Adrenal gland (tissue), 12 donors: Measurements from ENCODE around the gene STON2. TPM values are rescaled to one million over a fixed set of nuclear protein-coding genes. Genes with fewer than 3 reads are reported as not detected.
"Not testable (repeated sequence)": the region's sequence is repeated elsewhere in the genome, so short reads cannot be mapped to it uniquely, and the experiment has no call there.

ENCODE experiments used
- DNase-seq, 7 donors: peaks; one replicate each; pipeline ENCODE4 v3.0.0-alpha.2; 2019 to 2020
- H3K27ac ChIP-seq, 5 donors: fragments of 200-600 bp; sonication (generic) in 4 of 5; 1 replicate in 3 of 5; 2 replicates in 2 of 5; pipeline versions ENCODE4 v1.5.1 to v1.8.0; 2016 to 2020; ENCODE audit warnings: mild to moderate bottlenecking in 1 of 5
- H3K27me3 ChIP-seq: fragments of 200-600 bp; 2 replicates; pipeline ENCODE4 v1.8.0; 2021
- H3K36me3 ChIP-seq, 2 donors: fragments of 200-600 bp; replicated peaks in 1 of 2; 1 replicate in 1 of 2; 2 replicates in 1 of 2; pipeline versions ENCODE4 v1.5.1 to v1.8.0; 2018 to 2022
- H3K4me1 ChIP-seq, 2 donors: fragments of 200-600 bp; replicated peaks in 1 of 2; 1 replicate in 1 of 2; 2 replicates in 1 of 2; pipeline versions ENCODE4 v1.5.1 to v1.8.0; 2018 to 2021
- H3K4me3 ChIP-seq, 4 donors: fragments of 200-600 bp; sonication (generic) in 3 of 4; one replicate each; pipeline ENCODE4 v1.5.1; 2016 to 2018
- H3K9me3 ChIP-seq, 3 donors: fragments of 200-600 bp; sonication (generic) in 1 of 3; replicated peaks in 1 of 3; 1 replicate in 2 of 3; 2 replicates in 1 of 3; pipeline versions ENCODE4 v1.5.1 to v1.8.0; 2016 to 2021
- POLR2A ChIP-seq, 2 donors: fragments of 450-650 bp; IDR thresholded peaks; one replicate each; pipeline ENCODE4 v1.6.1; 2017; ENCODE audit warnings: antibody characterized with exemption in 2 of 2, mild to moderate bottlenecking in 2 of 2, moderate library complexity in 1 of 2
- WGBS, 4 donors: extraction: QIAGEN DNeasy Blood & Tissue Kit in 2 of 4; methylation state at CpG; one replicate each; pipeline versions ENCODE4 v1.1.5 to v1.1.7; 2013 to 2017; 5-methylcytosine and 5-hydroxymethylcytosine counted together
- intact Hi-C, 2 donors: fragments of 100-400 bp; cut with DNase I; formaldehyde crosslinking; loops; one replicate each; pipeline versions ENCODE4 v1.14.1 to v1.15.0; 2022 to 2023
- polyA plus RNA-seq, 3 donors: library from polyadenylated mRNA; stranded (reverse); fragments of 200-250 nt in 2 of 3; fragments of 350-450 nt in 1 of 3; fragmentation: Illumina TruSeq in 1 of 3; extraction: RNeasy Lipid Tissue Mini Kit (QIAGEN cat#74804) in 1 of 3; gene quantifications; one replicate each; pipeline ENCODE4 v1.2.3, GENCODE V29; 2013 to 2014
- total RNA-seq, 9 donors: library from RNA; depleted of rRNA in 4 of 9; stranded (reverse); fragments of >200 nt in 4 of 9; fragments of 120-200 nt in 1 of 9; fragmentation: NEBNext Ultra II Directional in 1 of 9; extraction: Animal tissue kit (Norgen Biotek cat#: 25700) in 1 of 9; gene quantifications; one replicate each; pipeline versions ENCODE4 v1.1.0 to v1.2.4, GENCODE V29; 2013 to 2023
- TF ChIP-seq, protein P1 (sequence below), 6 experiments: fragments of 450-650 bp in 4 of 6; fragments of 200-600 bp in 2 of 6; sonication (generic) in 1 of 6; IDR thresholded peaks; 1 replicate in 5 of 6; 2 replicates in 1 of 6; pipeline versions ENCODE4 v1.5.1 to v1.8.0; 2016 to 2021; ENCODE audit warnings: antibody characterized with exemption in 6 of 6, mild to moderate bottlenecking in 2 of 6, moderate library complexity in 1 of 6
- donor health status: healthy with polysubstance abuse.
- donor health status: Bipolar disorder and iron deficiency.
- donor health status: DM: yes; HTN: yes; CAD: no.
- donor health status: DM: no; HTN: no; CAD: no.
- donor health status: DM: no; HTN: no; CAD: no.
- donor health status: DM: yes; HTN: yes; CAD: no.

The STON2 gene
- total and polyA plus RNA-seq, 12 donors = 0.62 to 15.4 (median 6.7) TPM

DNA sequence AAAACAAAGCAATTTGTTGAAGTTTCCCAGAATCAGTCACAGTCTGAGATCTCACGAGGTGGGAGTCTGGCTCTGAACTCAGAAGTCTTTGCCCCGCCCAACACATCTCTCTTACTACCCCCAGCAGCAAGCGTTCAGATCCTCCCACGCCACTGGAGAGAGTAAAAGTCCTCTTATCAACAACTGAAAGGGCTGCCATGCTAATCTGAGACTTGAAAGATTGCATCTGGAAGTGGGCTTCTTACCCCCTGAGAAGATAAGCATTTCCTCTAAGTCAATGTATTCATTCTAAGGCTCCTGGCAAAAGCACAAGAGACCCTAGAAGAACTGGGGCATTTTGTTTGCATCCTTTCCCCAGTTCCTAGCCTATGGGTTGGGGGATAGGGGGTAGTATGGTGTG, 34.1 kb upstream of the STON2 start:
- intact Hi-C loops = no loop called here
- WGBS, 4 donors = 65 to 72% (median 69%) methylated on average over 4 of the region's 4 CpGs
- H3K27me3 ChIP-seq = peaks cover 12% of the 10 kb centered on the region

DNA sequence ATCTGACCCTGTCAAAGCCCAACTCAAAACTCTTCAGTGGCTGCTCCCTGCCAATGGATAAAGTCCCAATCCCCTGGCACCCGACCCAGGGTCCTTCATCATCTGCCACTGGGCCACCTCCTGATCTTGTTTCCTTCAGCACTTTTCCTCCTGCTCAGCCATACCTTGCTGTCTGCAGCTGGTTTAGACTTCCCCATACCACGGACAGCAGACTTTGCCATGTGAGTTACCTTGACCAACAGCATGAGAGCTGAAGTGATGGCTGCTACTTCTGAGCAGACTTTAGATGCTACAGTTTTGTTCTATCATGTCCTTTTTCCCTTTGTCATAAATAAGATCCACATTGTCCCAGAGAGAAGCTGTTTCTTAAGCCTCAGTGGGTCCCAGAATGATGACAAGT, 33.3 kb upstream of the STON2 start:
- no peaks in the 10 kb centered on the region for H3K9me3 ChIP-seq
- peaks cover 7 to 11% of the 10 kb centered on the region in 2 donors for H3K4me1 ChIP-seq
- no peak for TF ChIP-seq POLR2A (IDR thresholded peaks at IDR 0.05)
- TF ChIP-seq, protein P1, sequence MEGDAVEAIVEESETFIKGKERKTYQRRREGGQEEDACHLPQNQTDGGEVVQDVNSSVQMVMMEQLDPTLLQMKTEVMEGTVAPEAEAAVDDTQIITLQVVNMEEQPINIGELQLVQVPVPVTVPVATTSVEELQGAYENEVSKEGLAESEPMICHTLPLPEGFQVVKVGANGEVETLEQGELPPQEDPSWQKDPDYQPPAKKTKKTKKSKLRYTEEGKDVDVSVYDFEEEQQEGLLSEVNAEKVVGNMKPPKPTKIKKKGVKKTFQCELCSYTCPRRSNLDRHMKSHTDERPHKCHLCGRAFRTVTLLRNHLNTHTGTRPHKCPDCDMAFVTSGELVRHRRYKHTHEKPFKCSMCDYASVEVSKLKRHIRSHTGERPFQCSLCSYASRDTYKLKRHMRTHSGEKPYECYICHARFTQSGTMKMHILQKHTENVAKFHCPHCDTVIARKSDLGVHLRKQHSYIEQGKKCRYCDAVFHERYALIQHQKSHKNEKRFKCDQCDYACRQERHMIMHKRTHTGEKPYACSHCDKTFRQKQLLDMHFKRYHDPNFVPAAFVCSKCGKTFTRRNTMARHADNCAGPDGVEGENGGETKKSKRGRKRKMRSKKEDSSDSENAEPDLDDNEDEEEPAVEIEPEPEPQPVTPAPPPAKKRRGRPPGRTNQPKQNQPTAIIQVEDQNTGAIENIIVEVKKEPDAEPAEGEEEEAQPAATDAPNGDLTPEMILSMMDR (IDR thresholded peaks at IDR 0.05) = no peak
- intact Hi-C loops = no loop called here
- no peak for DNase-seq
- no peak overlapping the region for H3K4me3 ChIP-seq
- H3K36me3 ChIP-seq = no peaks in the 10 kb centered on the region
- peaks cover 12% of the 10 kb centered on the region for H3K27me3 ChIP-seq
- 71 to 83% (median 76%) methylated on average over 2 of the region's 2 CpGs for WGBS, 4 donors
- H3K27ac ChIP-seq = no peak overlapping the region

More for the DNA sequence above, 34.1 kb upstream of the STON2 start:
- H3K27ac ChIP-seq = no peak overlapping the region
- TF ChIP-seq POLR2A (IDR thresholded peaks at IDR 0.05) = no peak
- TF ChIP-seq, protein P1 (IDR thresholded peaks at IDR 0.05) = no peak
- no peaks in the 10 kb centered on the region for H3K9me3 ChIP-seq
- no peak for DNase-seq
- no peaks in the 10 kb centered on the region for H3K36me3 ChIP-seq
- H3K4me3 ChIP-seq = no peak overlapping the region
- peaks cover 7 to 11% of the 10 kb centered on the region in 2 donors for H3K4me1 ChIP-seq

DNA sequence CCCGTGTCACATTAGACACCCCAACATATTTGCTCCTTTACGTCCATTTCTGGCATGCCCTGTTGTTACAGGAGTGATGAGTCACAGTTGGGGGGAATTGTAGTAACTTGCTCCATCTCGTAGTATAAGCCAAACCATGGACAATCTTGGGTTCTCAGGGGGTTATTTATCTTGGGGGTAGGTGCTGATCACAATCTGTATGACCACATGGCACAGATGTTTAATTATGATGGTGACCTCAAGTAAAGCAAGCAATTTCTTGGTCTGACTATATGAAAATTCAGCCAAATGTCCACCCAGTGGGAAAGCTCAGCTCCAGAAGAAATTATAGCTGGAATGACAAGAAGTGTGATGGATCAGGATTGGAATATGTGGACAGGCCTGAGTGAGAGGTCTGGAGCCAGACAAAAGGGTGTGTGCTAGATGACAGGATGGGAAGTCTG, 32.1 kb upstream of the STON2 start:
- H3K4me3 ChIP-seq = no peak overlapping the region
- TF ChIP-seq, protein P1 (IDR thresholded peaks at IDR 0.05) = no peak
- no peak for TF ChIP-seq POLR2A (IDR thresholded peaks at IDR 0.05)
- H3K27me3 ChIP-seq = peaks cover 6% of the 10 kb centered on the region
- no peak for DNase-seq
- 71 to 80% (median 76%) methylated on average over 3 of the region's 3 CpGs for WGBS, 4 donors
- H3K9me3 ChIP-seq = no peaks in the 10 kb centered on the region
- intact Hi-C loops = no loop called here
- H3K27ac ChIP-seq = no peak overlapping the region
- H3K36me3 ChIP-seq = no peaks in the 10 kb centered on the region
- peaks cover 11 to 14% of the 10 kb centered on the region in 2 donors for H3K4me1 ChIP-seq

DNA sequence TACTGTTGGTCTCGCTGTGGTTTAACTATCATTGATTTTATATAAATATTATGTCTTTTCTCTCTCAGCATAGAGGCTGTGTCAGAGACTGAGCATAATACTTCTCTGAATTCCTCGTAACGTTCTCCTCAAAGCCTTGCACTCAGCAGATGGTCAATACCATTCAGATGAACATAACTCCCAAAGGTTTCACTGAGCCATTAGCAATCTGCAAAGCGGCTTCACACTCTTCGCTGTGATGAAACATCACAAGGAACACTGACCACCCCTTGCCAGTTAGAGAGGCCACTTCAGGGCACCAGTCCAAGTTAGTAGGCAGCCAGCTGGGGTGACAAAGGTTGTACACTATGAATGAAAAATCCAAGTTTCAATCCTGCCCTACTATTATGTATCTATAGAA, 30.1 kb upstream of the STON2 start:
- no peak overlapping the region for H3K4me3 ChIP-seq
- H3K27me3 ChIP-seq = peaks cover 6% of the 10 kb centered on the region
- H3K36me3 ChIP-seq = no peaks in the 10 kb centered on the region
- no peak for DNase-seq
- TF ChIP-seq, protein P1 (IDR thresholded peaks at IDR 0.05) = no peak
- 89 to 96% (median 94%) methylated on average over 5 of the region's 5 CpGs for WGBS, 4 donors
- no peaks in the 10 kb centered on the region for H3K9me3 ChIP-seq
- intact Hi-C loops = no loop called here
- no peak overlapping the region for H3K27ac ChIP-seq
- peaks cover under 1 to 10% of the 10 kb centered on the region in 2 donors for H3K4me1 ChIP-seq

DNA sequence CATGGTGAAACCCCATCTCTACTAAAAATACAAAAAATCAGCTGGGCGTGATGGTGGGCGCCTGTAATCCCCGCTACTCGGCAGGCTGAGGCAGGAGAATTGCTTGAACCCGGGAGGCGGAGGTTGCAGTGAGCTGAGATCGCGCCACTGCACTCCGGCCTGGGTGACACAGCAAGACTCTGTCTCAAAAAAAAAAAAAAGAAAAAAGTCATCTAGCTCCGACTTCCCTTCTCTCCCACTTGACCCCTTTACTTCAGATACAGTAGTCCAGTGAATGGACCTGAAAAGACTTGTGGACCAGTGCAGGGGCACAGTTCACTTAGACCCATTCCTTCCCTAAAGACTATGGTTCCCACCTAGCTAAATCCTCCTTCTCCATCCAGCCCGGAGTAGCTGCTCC, 29.6 kb upstream of the STON2 start:
- intact Hi-C loops, H3K27me3 ChIP-seq, H3K27ac ChIP-seq, H3K36me3 ChIP-seq, DNase-seq, H3K9me3 ChIP-seq, H3K4me3 ChIP-seq: not testable (repeated sequence)
- H3K4me1 ChIP-seq = peaks cover 0 to 10% of the 10 kb centered on the region in 2 donors
- 86 to 94% (median 88%) methylated on average over 11 of the region's 11 CpGs for WGBS, 4 donors
